HepG2 (cell line): ENCODE results near the gene CENPO.

Source experiments
- CTCF ChIP-seq: sonication (generic); formaldehyde crosslinking; IDR thresholded peaks from 2 replicates; pipeline ENCODE4 v1.5.0; 2020; ENCODE audit warnings: mild to moderate bottlenecking, missing genetic modification reagents, moderate library complexity
- FOXA1 ChIP-seq, 2 experiments: fragments of 450-650 bp in 1 of 2; sonication (generic) in 1 of 2; formaldehyde crosslinking in 1 of 2; IDR thresholded peaks; 2 replicates each; pipeline versions ENCODE4 v1.4.0 to v1.6.1; 2016 to 2020; ENCODE audit warnings: missing genetic modification reagents in 1 of 2
- POLR2A ChIP-seq, 2 experiments: IDR thresholded peaks; 2 replicates each; pipeline ENCODE4 v1.6.1; 2011; ENCODE audit warnings: low read depth in 2 of 2, low read length in 2 of 2, mild to moderate bottlenecking in 1 of 2, moderate library complexity in 1 of 2; ENCODE audit not compliant: insufficient read depth in 1 of 2
- ZNF274 ChIP-seq: sonication (generic); formaldehyde crosslinking; IDR thresholded peaks from 2 replicates; pipeline ENCODE4 v1.5.1; 2020; ENCODE audit warnings: mild to moderate bottlenecking, missing genetic modification reagents
- ZNF432 ChIP-seq: sonication (generic); formaldehyde crosslinking; IDR thresholded peaks from 2 replicates; pipeline ENCODE4 v1.5.0; 2020; ENCODE audit warnings: missing genetic modification reagents, mild to moderate bottlenecking, borderline replicate concordance
- TF ChIP-seq, protein P1 (sequence below): sonication (generic); formaldehyde crosslinking; IDR thresholded peaks from 2 replicates; pipeline ENCODE4 v1.4.0; 2020; ENCODE audit warnings: missing genetic modification reagents
- TF ChIP-seq, protein P2 (sequence below), 2 experiments: fragments of 450-650 bp in 1 of 2; sonication (generic) in 1 of 2; formaldehyde crosslinking; IDR thresholded peaks; 2 replicates each; pipeline versions ENCODE4 v1.5.0 to v1.8.0; 2020 to 2022; ENCODE audit warnings: mild to moderate bottlenecking in 1 of 2, missing genetic modification reagents in 1 of 2

- TF ChIP-seq, protein P1, sequence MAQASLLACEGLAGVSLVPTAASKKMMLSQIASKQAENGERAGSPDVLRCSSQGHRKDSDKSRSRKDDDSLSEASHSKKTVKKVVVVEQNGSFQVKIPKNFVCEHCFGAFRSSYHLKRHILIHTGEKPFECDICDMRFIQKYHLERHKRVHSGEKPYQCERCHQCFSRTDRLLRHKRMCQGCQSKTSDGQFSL, result no peak
- TF ChIP-seq POLR2A (IDR thresholded peaks at IDR 0.05; ENCODE audit: insufficient read depth in 1 of 2, low read depth in 2 of 2, low read length in 2 of 2) (no peak), ZNF432 (no peak), ZNF274 (no peak), FOXA1 (IDR thresholded peaks at IDR 0.05) (no peak), FOXA1 (CRISPR knock-in tag; IDR thresholded peaks at IDR 0.05) (no peak), CTCF (no peak)
- TF ChIP-seq, protein P2, sequence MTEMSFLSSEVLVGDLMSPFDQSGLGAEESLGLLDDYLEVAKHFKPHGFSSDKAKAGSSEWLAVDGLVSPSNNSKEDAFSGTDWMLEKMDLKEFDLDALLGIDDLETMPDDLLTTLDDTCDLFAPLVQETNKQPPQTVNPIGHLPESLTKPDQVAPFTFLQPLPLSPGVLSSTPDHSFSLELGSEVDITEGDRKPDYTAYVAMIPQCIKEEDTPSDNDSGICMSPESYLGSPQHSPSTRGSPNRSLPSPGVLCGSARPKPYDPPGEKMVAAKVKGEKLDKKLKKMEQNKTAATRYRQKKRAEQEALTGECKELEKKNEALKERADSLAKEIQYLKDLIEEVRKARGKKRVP (CRISPR knock-in tag; IDR thresholded peaks at IDR 0.05), result no peak
Observed at GRCh38 chr2:24843330-24843860, 50.2 kb downstream of the CENPO start.
